Astrocyte (in vitro differentiated cells and primary cell): ENCODE results near the gene ATP5F1D.
"Not testable (repeated sequence)": the region's sequence is repeated elsewhere in the genome, so short reads cannot be mapped to it uniquely, and the experiment has no call there.

Experiments
- EZH2 ChIP-seq: IDR thresholded peaks from 2 replicates; pipeline ENCODE4 v1.6.1; 2012; ENCODE audit warnings: mild to moderate bottlenecking, low read length, inconsistent platforms; ENCODE audit not compliant: insufficient read depth
- TF ChIP-seq, protein P1 (sequence below): IDR thresholded peaks from 2 replicates; pipeline ENCODE4 v1.5.1; 2011; ENCODE audit warnings: low read depth, mild to moderate bottlenecking, inconsistent platforms, low read length, moderate library complexity; ENCODE audit not compliant: insufficient read depth

DNA sequence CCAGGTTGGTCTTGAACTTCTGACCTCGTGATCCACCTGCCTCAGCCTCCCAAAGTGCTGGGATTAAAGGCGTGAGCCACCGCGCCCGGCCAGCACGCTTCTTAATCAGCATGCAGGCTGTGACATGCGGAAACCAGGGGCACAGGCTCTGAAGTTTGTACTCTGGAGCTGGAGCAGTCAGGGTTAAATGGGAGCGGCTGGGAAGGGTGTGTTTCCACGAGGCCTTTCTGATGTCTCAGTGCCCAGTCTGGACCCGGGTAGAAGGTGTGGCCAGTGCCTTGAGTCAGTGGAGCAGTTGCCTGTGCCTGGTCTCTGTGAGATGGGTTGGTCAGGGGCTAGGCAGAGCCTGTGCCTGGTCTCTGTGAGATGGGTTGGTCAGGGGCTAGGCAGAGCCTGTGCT, 32.7 kb upstream of the ATP5F1D start:
- TF ChIP-seq, protein P1, sequence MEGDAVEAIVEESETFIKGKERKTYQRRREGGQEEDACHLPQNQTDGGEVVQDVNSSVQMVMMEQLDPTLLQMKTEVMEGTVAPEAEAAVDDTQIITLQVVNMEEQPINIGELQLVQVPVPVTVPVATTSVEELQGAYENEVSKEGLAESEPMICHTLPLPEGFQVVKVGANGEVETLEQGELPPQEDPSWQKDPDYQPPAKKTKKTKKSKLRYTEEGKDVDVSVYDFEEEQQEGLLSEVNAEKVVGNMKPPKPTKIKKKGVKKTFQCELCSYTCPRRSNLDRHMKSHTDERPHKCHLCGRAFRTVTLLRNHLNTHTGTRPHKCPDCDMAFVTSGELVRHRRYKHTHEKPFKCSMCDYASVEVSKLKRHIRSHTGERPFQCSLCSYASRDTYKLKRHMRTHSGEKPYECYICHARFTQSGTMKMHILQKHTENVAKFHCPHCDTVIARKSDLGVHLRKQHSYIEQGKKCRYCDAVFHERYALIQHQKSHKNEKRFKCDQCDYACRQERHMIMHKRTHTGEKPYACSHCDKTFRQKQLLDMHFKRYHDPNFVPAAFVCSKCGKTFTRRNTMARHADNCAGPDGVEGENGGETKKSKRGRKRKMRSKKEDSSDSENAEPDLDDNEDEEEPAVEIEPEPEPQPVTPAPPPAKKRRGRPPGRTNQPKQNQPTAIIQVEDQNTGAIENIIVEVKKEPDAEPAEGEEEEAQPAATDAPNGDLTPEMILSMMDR, result not testable (repeated sequence)
- TF ChIP-seq EZH2, result not testable (repeated sequence)
